Hair follicle dermal papilla cell (primary cell): ENCODE measurements around the gene TMEM181. TPM values are rescaled to one million over a fixed set of nuclear protein-coding genes. Genes with fewer than 3 reads are reported as not detected.

Experiments
- small RNA-seq: library from RNA; depleted of rRNA; stranded (forward); fragments of <200 nt; gene quantifications from one replicate; pipeline ENCODE3, GENCODE V24; 2012
- total RNA-seq: library from RNA; depleted of rRNA; stranded (reverse); fragments of >200 nt; gene quantifications from 2 replicates; pipeline ENCODE4 v1.2.3, GENCODE V29; 2012

TMEM181 gene, protein sequence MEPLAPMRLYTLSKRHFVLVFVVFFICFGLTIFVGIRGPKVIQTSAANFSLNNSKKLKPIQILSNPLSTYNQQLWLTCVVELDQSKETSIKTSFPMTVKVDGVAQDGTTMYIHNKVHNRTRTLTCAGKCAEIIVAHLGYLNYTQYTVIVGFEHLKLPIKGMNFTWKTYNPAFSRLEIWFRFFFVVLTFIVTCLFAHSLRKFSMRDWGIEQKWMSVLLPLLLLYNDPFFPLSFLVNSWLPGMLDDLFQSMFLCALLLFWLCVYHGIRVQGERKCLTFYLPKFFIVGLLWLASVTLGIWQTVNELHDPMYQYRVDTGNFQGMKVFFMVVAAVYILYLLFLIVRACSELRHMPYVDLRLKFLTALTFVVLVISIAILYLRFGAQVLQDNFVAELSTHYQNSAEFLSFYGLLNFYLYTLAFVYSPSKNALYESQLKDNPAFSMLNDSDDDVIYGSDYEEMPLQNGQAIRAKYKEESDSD
- total RNA-seq = 35.0 and 43.2 TPM in 2 replicates

GRCh38 chr6:158559895-158560835, at the start of gene TMEM181:
Gene TMEM181 (plus strand): TSS chr6:158560091. CDS start chr6:158560225, 134 bp downstream.

DNA sequence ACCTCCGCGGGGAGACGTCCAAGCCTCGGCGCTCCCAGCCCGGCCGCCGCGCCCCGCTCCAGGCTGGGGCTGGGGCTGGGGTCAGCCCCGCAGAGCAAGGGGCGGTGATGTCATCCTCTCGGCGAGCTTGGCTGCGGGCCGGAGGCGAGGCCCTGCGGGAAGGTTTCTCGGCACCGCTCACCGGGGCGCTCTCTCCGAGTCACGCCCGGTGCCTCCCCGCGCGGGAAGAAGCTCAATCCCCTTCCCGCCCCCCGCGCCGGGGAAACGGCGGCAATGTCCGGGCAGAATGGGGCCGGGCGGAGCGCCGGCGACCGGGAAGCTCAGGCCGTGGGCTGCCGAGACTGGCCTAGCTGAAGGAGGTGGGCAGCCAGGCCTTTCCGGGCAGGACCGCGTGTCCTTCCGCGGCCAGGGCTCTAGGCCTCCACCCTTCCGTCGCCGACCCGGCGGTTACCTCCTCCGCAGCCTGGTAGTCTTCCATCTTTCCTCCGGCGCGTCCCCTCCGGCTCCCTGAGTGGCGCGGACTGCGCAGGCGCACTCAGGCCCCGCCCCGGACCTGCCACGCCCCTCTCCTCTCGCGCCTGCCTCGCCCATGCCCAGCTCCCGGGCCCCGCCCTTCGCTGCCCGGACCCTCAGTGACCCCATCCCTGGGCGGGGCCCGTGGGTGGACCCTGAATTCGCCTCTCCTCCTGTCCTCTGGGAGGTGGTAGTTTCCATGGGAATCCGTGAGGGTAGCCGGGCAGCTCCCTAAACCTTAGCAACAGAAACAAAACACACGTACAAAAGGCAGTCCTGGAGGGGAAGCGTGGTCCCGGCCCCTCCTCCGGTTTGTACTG, 84.6 kb downstream of the TMEM181 start, which contains the start of gene DYNLT1:
DYNLT1 (minus strand) TSS at position 513 of the 833 bp plus-strand sequence; CDS start at position 478, 35 bp downstream.

DNA sequence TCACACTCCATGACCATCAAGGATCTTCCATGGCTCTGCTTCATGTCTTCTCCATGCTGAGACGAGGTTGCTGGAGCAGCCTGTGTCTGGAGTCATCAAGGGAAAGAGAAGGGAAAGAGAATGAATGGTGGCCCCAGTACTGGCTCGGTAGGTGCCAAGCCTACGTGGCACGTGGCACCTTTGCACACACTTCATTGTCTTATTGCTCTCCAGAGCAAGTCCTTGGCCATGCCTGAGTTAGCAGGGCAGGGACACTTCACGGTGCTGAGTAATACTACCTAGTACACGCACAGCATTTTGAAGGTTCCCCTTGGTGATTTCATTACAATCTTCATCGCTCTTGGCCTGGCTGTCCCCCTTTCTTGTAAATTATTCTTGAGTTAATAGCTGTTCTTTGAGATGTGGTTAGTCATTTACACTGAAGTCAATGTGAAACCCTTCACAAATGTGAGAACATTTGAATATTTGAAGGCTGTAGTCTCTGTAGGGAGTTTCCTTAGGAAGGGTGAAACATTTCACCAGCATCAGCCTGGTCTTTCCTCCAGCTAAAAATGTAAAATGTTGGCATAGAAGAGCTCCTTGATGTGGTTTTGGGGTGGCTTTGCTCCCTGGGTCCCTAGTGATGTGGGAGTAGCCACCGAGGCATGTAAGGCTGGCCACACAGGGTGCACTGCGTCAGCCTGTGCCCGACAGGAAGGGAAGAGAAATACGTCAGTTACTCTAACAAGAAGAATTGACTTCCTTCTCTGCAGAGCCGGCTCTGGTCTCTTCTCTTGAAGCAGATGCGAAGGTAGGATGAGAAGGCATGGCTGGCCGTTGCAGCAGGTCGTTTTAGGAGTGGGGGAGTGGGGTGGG, 89.6 kb downstream of the TMEM181 start, which contains the start of gene SYTL3:
SYTL3 (plus strand) TSS at position 766 of the 855 bp plus-strand sequence. CDS start 13,215 bp downstream, outside the sequence.

Small RNA genes lying within 50 kb of the gene (small RNA-seq; reads per million reads assigned to genes)
- not detected for gene MIR7161

Other genes with a start within 250 kb of the TMEM181 start
- gene TULP4, start 247.6 kb upstream of the TMEM181 start, total RNA-seq = 110 and 121 TPM in 2 replicates
- gene DYNLT1, start 84.7 kb downstream of the TMEM181 start, total RNA-seq = 39.8 and 49.5 TPM in 2 replicates
- 0.97 and 1.3 TPM in 2 replicates for gene SYTL3, start 90.0 kb downstream of the TMEM181 start, total RNA-seq